ENCODE data around the gene PROM1. TPM values are rescaled to one million over a fixed set of nuclear protein-coding genes. Genes with fewer than 3 reads are reported as not detected.

Gene PROM1
- total and polyA plus RNA-seq, 2 of the 8 experiments (the other 6 are each of a cell fraction or from before 2014, with no cell fraction given): 36.0 to 59.7 TPM

- Histone ChIP-seq H4K8ac (ENCODE audit: extremely low read depth, insufficient read depth, low read length) (no peak overlapping the region), H3K56ac (replicated peaks; ENCODE audit: insufficient read length, low read depth, low read length) (no peak overlapping the region), H3K36me3 (ENCODE audit: control insufficient read depth in 2 of 4, insufficient read depth in 4 of 4, low read length in 3 of 4) (no peaks in the 10 kb centered on the region), H4K5ac (ENCODE audit: insufficient read length, low read depth, low read length) (no peak overlapping the region), H3K18ac (ENCODE audit: extremely low read depth, low read length) (no peak overlapping the region), H2AK5ac (ENCODE audit: low read depth, low read length) (no peak overlapping the region), H2BK12ac (ENCODE audit: low read depth, low read length) (no peak overlapping the region), H3K4me3 (ENCODE audit: extremely low read depth in 1 of 4, insufficient read depth in 2 of 4, low read depth in 3 of 4, low read length in 4 of 4) (no peak overlapping the region), H3K23ac (ENCODE audit: insufficient read length) (no peak overlapping the region), H2BK120ac (replicated peaks; ENCODE audit: low read depth, low read length) (no peak overlapping the region), H3K9me3 (ENCODE audit: insufficient read depth in 2 of 2, low read depth in 1 of 2, low read length in 1 of 2) (no peaks in the 10 kb centered on the region), H3K9ac (replicated peaks in 1 of 4; ENCODE audit: extremely low read depth in 1 of 4, low read depth in 3 of 4, low read length in 3 of 4) (no peak overlapping the region), H2BK15ac (ENCODE audit: low read length) (no peak overlapping the region), H3K4me1 (replicated peaks in 1 of 4; ENCODE audit: control insufficient read depth in 3 of 4, insufficient read depth in 4 of 4, low read length in 3 of 4) (no peaks in the 10 kb centered on the region), H3K23me2 (ENCODE audit: low read depth, low read length) (no peaks in the 10 kb centered on the region), H3K79me1 (ENCODE audit: low read depth, low read length) (no peaks in the 10 kb centered on the region), H4K91ac (replicated peaks; ENCODE audit: insufficient read length, low read length) (no peak overlapping the region), H4K20me1 (replicated peaks in 1 of 2; ENCODE audit: control insufficient read depth in 1 of 2, insufficient read depth in 2 of 2, low read length in 2 of 2) (no peaks in the 10 kb centered on the region), H3K14ac (ENCODE audit: insufficient read length) (no peak overlapping the region), H3K4me2 (ENCODE audit: insufficient read depth in 1 of 2, low read depth in 2 of 2, low read length in 2 of 2) (no peak overlapping the region), H3K4ac (replicated peaks; ENCODE audit: insufficient read length, low read depth, low read length) (no peak overlapping the region), H2BK20ac (ENCODE audit: low read length) (no peak overlapping the region), H2BK5ac (ENCODE audit: low read depth, low read length) (no peak overlapping the region), H3K27me3 (replicated peaks in 1 of 4; ENCODE audit: control insufficient read depth in 3 of 4, extremely low read depth in 1 of 4, insufficient read depth in 3 of 4, low read length in 3 of 4) (no peaks in the 10 kb centered on the region), H2AFZ (ENCODE audit: low read length) (no peak overlapping the region), H3K27ac (ENCODE audit: low read depth, low read length) (no peak overlapping the region), H3K79me2 (ENCODE audit: control insufficient read depth in 1 of 2, insufficient read depth in 2 of 2, low read length in 2 of 2) (no peaks in the 10 kb centered on the region)
- FAIRE-seq (no peak), DNase-seq (ENCODE audit: low read depth in 1 of 2, low spot score in 2 of 2) (no peak)
- POLR2A ChIA-PET (ENCODE audit: partially characterized antibody): no interaction called here
- TF ChIP-seq SIRT6 (IDR thresholded peaks at IDR 0.05; ENCODE audit: low read length) (no peak), ATF3 (IDR thresholded peaks at IDR 0.05; ENCODE audit: insufficient read depth, low read depth, low read length) (no peak), CREB1 (IDR thresholded peaks at IDR 0.05) (no peak), CBX5 (IDR thresholded peaks at IDR 0.05; ENCODE audit: low read depth, low read length) (no peak), BACH1 (IDR thresholded peaks at IDR 0.05; ENCODE audit: low read length) (no peak), KDM1A (IDR thresholded peaks at IDR 0.05; ENCODE audit: borderline replicate concordance, low read length) (no peak), MAX (IDR thresholded peaks at IDR 0.05) (no peak), NRF1 (IDR thresholded peaks at IDR 0.05; ENCODE audit: low read depth, low read length) (no peak), USF2 (IDR thresholded peaks at IDR 0.05; ENCODE audit: low read length) (no peak), CHD1 (IDR thresholded peaks at IDR 0.05; ENCODE audit: low read depth, low read length) (no peak), ASH2L (IDR thresholded peaks at IDR 0.05; ENCODE audit: low read length) (no peak)
- 83% methylated on average over 3 of the region's 3 CpGs; no CpG with 5 or more reads in 1 of the 2 experiments for WGBS, 2 experiments (ENCODE audit: extremely low coverage in 1 of 2, insufficient coverage in 1 of 2, insufficient read length in 1 of 2, insufficient replicate concordance in 2 of 2, low coverage in 1 of 2, low lambda C conversion rate in 2 of 2, missing lambda C conversion rate in 1 of 2)
- CTCF ChIA-PET (ENCODE audit: partially characterized antibody): interaction anchor here (1.0 to 1.9 kb wide), 5 partner anchors 8 to 124 kb away, joined by 3 to 8 read pairs (median 3); no protein-coding TSS in a partner anchor
Measured at GRCh38 chr4:15929540-15929939, 154.3 kb downstream of the PROM1 start.

All from H1 (cell line).